ENCODE results near the gene CACNG4. TPM values are rescaled to one million over a fixed set of nuclear protein-coding genes. Genes with fewer than 3 reads are reported as not detected.

CACNG4 gene
- total and polyA plus RNA-seq, 2 donors from 2014 or later, result 0.26 to 0.31 TPM

DNA sequence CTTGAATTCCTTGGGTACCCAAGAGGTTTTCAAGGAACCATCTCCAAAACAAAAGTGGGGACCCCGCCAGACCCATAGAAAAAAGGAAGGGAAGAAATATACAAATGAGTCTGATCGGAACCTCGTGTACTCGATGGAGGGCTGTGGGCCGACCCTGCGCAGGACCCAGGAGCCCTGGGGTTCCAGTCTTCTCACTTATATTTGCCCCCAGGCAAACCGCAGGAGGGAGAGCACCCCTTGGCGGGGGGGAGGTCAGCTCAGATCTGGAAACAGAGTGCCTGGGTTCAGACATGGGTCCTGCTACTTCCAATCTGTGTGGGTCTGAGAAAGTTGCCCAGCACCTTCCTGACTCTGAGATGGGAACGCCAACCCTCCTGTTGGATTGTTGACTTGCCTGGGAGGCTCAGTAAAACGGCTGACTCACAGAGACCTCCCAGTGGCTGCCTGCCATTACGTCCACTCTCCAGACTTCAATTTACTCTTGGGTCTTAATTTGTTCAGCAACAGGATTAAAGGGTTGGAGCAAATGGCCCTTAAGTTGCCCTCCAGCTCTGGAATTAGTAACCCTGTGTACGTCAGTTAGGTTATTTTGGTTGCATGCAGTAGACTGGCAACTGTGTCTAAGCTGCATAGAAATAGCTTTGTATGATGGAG lies 24.9 kb upstream of the CACNG4 start:
- no peak for FAIRE-seq
- Histone ChIP-seq H3K4me1 (ENCODE audit: control insufficient read depth in 2 of 3, insufficient read depth in 2 of 3, low read depth in 1 of 3, low read length in 3 of 3) (no peaks in the 10 kb centered on the region), H3K9ac (ENCODE audit: low read length in 3 of 3) (no peak overlapping the region), H3K9me3 (ENCODE audit: control insufficient read depth in 2 of 3, insufficient read depth in 1 of 3, low read length in 3 of 3) (peaks cover 0 to 3% (median 0%) of the 10 kb centered on the region in 3 donors), H3K27ac (ENCODE audit: low read depth in 2 of 2, low read length in 2 of 2) (no peak overlapping the region), H3K27me3 (ENCODE audit: control insufficient read depth, insufficient read depth, low read length) (no peaks in the 10 kb centered on the region), H3K4me3 (ENCODE audit: low read length in 3 of 3) (no peak overlapping the region), H3K36me3 (ENCODE audit: control insufficient read depth in 2 of 3, insufficient read depth in 3 of 3, low read length in 3 of 3) (no peaks in the 10 kb centered on the region)
- TF ChIP-seq, protein P1, sequence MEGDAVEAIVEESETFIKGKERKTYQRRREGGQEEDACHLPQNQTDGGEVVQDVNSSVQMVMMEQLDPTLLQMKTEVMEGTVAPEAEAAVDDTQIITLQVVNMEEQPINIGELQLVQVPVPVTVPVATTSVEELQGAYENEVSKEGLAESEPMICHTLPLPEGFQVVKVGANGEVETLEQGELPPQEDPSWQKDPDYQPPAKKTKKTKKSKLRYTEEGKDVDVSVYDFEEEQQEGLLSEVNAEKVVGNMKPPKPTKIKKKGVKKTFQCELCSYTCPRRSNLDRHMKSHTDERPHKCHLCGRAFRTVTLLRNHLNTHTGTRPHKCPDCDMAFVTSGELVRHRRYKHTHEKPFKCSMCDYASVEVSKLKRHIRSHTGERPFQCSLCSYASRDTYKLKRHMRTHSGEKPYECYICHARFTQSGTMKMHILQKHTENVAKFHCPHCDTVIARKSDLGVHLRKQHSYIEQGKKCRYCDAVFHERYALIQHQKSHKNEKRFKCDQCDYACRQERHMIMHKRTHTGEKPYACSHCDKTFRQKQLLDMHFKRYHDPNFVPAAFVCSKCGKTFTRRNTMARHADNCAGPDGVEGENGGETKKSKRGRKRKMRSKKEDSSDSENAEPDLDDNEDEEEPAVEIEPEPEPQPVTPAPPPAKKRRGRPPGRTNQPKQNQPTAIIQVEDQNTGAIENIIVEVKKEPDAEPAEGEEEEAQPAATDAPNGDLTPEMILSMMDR (IDR thresholded peaks at IDR 0.05; ENCODE audit: borderline replicate concordance, extremely low read depth, insufficient read depth), result no peak
- intact Hi-C loops (cut with DNase I), result no loop called here
- no peak for DNase-seq

DNA sequence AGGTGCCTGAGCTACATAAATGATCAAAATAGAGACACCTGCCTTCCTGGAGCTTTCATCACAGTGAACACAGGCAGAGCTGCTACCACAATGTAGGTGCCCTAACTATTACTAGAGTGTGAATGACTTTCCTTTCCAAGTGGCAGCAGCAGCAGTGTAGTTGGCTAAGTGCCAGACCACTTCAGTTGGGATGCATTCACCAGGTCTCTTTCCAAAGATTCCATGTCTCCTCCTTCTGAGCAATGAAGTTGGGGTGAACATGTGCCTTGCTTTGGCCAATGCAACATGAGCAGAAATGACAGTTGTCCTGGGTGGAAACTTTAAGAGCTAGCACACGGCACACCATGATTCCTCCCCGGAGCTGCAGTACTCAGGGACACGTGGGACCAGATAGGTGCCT lies 23.3 kb upstream of the CACNG4 start:
- Histone ChIP-seq H3K4me1 (ENCODE audit: control insufficient read depth in 2 of 3, insufficient read depth in 2 of 3, low read depth in 1 of 3, low read length in 3 of 3) (no peaks in the 10 kb centered on the region), H3K27me3 (ENCODE audit: control insufficient read depth, insufficient read depth, low read length) (no peaks in the 10 kb centered on the region)
- intact Hi-C loops (cut with DNase I), result no loop called here

DNA sequence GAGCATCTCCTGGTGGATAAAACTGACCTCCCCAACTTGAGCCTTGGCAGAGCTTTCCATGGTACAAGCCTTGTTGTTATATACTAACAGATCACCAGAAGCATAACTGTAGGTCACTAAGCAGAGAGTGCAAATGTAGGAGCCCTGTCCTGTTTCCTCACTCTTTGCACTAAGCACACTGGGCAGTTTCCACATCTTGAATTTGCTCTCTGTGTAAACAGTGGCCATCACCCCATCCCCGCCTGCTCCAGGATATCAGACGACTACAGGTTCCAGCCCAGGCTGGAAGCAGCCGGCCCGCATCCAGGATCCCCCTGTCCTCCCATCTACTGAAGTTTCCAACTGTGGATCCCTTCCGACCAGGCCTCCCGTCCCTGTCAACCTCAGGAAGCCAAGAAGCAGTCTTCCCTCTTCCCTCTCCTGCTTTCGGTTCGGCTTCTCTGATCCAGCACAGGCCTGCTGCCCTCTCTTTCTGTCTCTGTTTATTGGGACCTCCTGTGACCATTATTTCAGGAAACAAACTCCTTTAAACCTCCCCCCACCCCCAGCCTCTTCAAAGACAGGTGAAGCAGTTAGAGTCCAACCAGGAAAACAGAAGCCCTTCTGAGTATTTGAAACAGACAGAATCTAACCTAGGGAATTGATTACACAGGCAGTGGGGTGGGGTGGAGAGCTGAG lies 22.6 kb upstream of the CACNG4 start:
- no peak for FAIRE-seq
- no peak overlapping the region for H3K9ac ChIP-seq (ENCODE audit: low read length in 3 of 3)
- peak in 1 of 5 donors; percentile 32 for DNase-seq
- TF ChIP-seq, protein P1 (IDR thresholded peaks at IDR 0.05; ENCODE audit: borderline replicate concordance, extremely low read depth, insufficient read depth), result no peak
- H3K4me3 ChIP-seq (ENCODE audit: low read length in 3 of 3), result no peak overlapping the region
- intact Hi-C loops (cut with DNase I), result no loop called here
- H3K4me1 ChIP-seq (ENCODE audit: control insufficient read depth in 2 of 3, insufficient read depth in 2 of 3, low read depth in 1 of 3, low read length in 3 of 3), result no peaks in the 10 kb centered on the region
- no peaks in the 10 kb centered on the region for H3K36me3 ChIP-seq (ENCODE audit: control insufficient read depth in 2 of 3, insufficient read depth in 3 of 3, low read length in 3 of 3)
- H3K9me3 ChIP-seq (ENCODE audit: control insufficient read depth in 2 of 3, insufficient read depth in 1 of 3, low read length in 3 of 3), result peaks cover 0 to 3% (median 0%) of the 10 kb centered on the region in 3 donors
- no peak overlapping the region for H3K27ac ChIP-seq (ENCODE audit: low read depth in 2 of 2, low read length in 2 of 2)
- H3K27me3 ChIP-seq (ENCODE audit: control insufficient read depth, insufficient read depth, low read length), result no peaks in the 10 kb centered on the region

More for the DNA sequence above, 23.3 kb upstream of the CACNG4 start:
- TF ChIP-seq, protein P1 (IDR thresholded peaks at IDR 0.05; ENCODE audit: borderline replicate concordance, extremely low read depth, insufficient read depth), result no peak
- DNase-seq (no peak), FAIRE-seq (no peak)
- no peaks in the 10 kb centered on the region for H3K36me3 ChIP-seq (ENCODE audit: control insufficient read depth in 2 of 3, insufficient read depth in 3 of 3, low read length in 3 of 3)
- H3K27ac ChIP-seq (ENCODE audit: low read depth in 2 of 2, low read length in 2 of 2), result no peak overlapping the region
- H3K9me3 ChIP-seq (ENCODE audit: control insufficient read depth in 2 of 3, insufficient read depth in 1 of 3, low read length in 3 of 3), result peaks cover 0 to 3% (median 0%) of the 10 kb centered on the region in 3 donors
- H3K9ac ChIP-seq (ENCODE audit: low read length in 3 of 3), result no peak overlapping the region
- H3K4me3 ChIP-seq (ENCODE audit: low read length in 3 of 3), result no peak overlapping the region
